Spleen (tissue), 7 donors: ENCODE data around the gene NPHP4.

ENCODE experiments used
- CTCF ChIP-seq, 11 experiments: fragments of 200-600 bp in 7 of 11; fragments of 450-650 bp in 4 of 11; sonication (generic) in 4 of 11; IDR thresholded peaks in 8 of 11; conservative IDR thresholded peaks in 3 of 11; 1 replicate in 7 of 11; 2 replicates in 4 of 11; pipeline versions ENCODE4 v1.4.0 to v1.8.0; 2016 to 2021; ENCODE audit warnings: antibody characterized with exemption in 11 of 11, inconsistent platforms in 4 of 11, mild to moderate bottlenecking in 1 of 11
- POLR2A ChIP-seq, 3 donors: fragments of 450-650 bp; IDR thresholded peaks; one replicate each; pipeline ENCODE4 v1.5.1; 2017; ENCODE audit warnings: antibody characterized with exemption in 3 of 3, mild to moderate bottlenecking in 1 of 3
- donor health status: DM: no; HTN: no; CAD: no; lungs with moderate emphysema.
- donor health status: DM: no; HTN: no; CAD: no.
- donor health status: DM: no; HTN: no; CAD: no.

GRCh38 chr1:5953386-5953785 is 38.8 kb downstream of the NPHP4 start:
- TF ChIP-seq POLR2A (IDR thresholded peaks at IDR 0.05) (no peak), CTCF (IDR thresholded peaks at IDR 0.05 in 8 of 11, conservative IDR thresholded peaks at IDR 0.05 in 3 of 11) (no peak)
